ENCODE data around the gene CADPS.

Gene CADPS

DNA sequence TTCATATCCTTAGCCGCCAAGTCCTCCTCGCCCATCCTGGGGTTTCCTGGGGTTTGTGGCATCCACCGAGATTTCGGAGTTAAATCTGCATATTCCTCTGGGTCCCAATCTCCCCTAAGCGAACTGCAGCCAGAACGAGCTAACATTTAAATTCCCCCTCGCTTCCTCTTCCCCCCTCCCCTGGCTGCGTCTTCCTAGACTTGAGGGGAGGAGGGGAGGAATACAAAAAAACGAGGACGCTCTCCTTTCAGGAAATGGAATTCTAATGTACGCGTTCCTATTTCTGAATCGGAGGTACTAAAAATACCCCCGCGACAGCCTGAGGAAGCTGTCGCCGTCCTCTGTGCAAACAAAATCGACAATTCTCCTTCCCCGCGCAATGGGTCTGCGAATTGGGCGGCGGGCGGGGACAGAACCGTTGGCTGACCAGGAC, 507.4 kb downstream of the CADPS start:
- DNase-seq (ENCODE audit: low read depth in 2 of 2), result no peak
- no peak overlapping the region for H3K4me3 ChIP-seq (replicated peaks in 1 of 2; ENCODE audit: low read depth in 2 of 2, low read length in 2 of 2)
- TF ChIP-seq CTCF (IDR thresholded peaks at IDR 0.05; ENCODE audit: low read depth, low read length), result no peak

GRCh38 chr3:62366126-62366484, 509.1 kb downstream of the CADPS start:
- TF ChIP-seq CTCF (IDR thresholded peaks at IDR 0.05; ENCODE audit: low read depth, low read length), result no peak
- H3K4me3 ChIP-seq (replicated peaks in 1 of 2; ENCODE audit: low read depth in 2 of 2, low read length in 2 of 2), result no peak overlapping the region
- no peak for DNase-seq (ENCODE audit: low read depth in 2 of 2)

DNA sequence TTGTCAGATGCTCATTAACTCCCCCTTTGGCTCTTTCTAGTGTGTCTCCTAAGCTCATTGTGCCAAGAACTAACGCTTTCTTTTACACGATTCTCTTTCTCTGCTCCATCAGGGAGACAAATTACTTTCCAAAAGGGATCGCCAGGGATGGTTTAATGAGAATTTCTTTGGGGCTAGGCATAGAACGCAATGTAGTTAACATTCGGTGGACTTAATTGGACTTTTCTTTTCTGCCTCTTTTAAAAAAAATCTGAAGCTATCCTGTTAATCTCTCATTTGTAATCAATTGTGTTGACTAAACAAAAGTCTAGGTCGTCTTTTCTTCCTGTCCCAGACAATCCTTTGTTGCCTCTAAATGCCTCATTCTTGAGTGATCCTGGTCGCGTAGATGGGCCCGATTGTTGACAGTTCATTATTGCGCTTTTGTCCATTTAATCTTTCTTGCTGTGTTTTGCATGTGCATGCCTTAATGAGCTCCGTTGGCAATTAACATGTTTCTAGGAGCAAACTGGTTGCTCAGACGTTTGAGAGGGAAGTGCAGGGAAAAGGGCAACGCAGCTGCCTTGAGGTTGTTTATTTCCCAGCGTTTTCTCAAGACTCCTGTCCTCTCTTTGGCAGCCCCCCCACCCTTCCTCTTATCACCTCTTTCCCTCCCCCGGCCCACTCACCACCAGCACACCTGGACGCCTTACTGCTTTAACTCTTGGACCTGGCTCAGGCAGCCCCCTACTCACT, 509.7 kb downstream of the CADPS start:
- no peak for TF ChIP-seq CTCF (IDR thresholded peaks at IDR 0.05; ENCODE audit: low read depth, low read length)

GRCh38 chr3:62364191-62364590, 511.0 kb downstream of the CADPS start:
- H3K4me3 ChIP-seq (replicated peaks in 1 of 2; ENCODE audit: low read depth in 2 of 2, low read length in 2 of 2), result no peak overlapping the region
- no peak for TF ChIP-seq CTCF (IDR thresholded peaks at IDR 0.05; ENCODE audit: low read depth, low read length)
- DNase-seq (ENCODE audit: low read depth in 2 of 2), result no peak

More for the DNA sequence above, 509.7 kb downstream of the CADPS start:
- H3K4me3 ChIP-seq (replicated peaks in 1 of 2; ENCODE audit: low read depth in 2 of 2, low read length in 2 of 2), result no peak overlapping the region
- no peak for DNase-seq (ENCODE audit: low read depth in 2 of 2)

DNA sequence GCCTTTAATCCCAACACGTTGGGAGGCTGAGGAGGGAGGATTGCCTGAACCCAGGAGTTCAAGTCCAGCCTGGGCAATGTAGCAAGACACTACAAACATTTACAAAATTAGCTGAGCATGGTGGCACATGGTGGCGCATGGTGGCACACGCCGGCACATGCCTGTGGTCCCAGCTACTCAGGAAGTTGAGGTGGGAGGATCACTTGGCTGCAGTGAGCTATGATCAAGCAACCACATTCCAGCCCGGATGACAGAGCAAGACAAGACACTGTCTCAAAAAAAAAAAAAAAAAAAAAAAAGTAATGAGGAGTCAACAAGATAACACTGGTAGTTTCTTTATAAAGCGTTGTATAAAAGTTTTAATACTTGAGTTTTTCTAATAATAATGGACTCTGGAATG, 511.9 kb downstream of the CADPS start:
- no peak for DNase-seq (ENCODE audit: low read depth in 2 of 2)
- H3K4me3 ChIP-seq (replicated peaks in 1 of 2; ENCODE audit: low read depth in 2 of 2, low read length in 2 of 2), result no peak overlapping the region
- TF ChIP-seq CTCF (IDR thresholded peaks at IDR 0.05; ENCODE audit: low read depth, low read length), result no peak

DNA sequence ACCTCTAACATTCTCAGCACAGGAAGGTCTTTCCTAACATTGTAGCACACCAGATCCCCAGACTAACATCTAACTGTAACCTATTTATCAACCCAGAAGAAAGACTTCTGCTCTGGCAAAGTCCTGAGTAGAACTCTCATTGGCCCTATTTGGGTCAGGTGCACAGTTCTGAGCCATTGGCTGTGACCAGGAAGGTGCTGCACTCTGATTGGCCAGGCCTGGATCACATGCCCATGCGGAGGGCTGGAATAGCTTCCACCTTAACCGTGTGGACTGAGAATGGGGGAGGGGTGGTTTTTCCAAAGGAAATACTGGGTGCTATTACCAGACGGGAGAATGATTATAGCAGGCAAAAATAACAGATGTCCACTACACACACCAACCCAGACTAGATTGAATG, 513.4 kb downstream of the CADPS start:
- no peak for TF ChIP-seq CTCF (IDR thresholded peaks at IDR 0.05; ENCODE audit: low read depth, low read length)
- DNase-seq (ENCODE audit: low read depth in 2 of 2), result no peak
- H3K4me3 ChIP-seq (replicated peaks in 1 of 2; ENCODE audit: low read depth in 2 of 2, low read length in 2 of 2), result no peak overlapping the region

GRCh38 chr3:62361261-62361660, 514.0 kb downstream of the CADPS start:
- no peak for TF ChIP-seq CTCF (IDR thresholded peaks at IDR 0.05; ENCODE audit: low read depth, low read length)
- no peak for DNase-seq (ENCODE audit: low read depth in 2 of 2)
- H3K4me3 ChIP-seq (replicated peaks in 1 of 2; ENCODE audit: low read depth in 2 of 2, low read length in 2 of 2), result no peak overlapping the region

All from cardiac fibroblast (primary cell).